GM18861 (cell line): ENCODE measurements around the gene ANKRD40.
"Not testable (repeated sequence)": the region's sequence is repeated elsewhere in the genome, so short reads cannot be mapped to it uniquely, and the experiment has no call there.

ENCODE experiments used
- ATAC-seq: cut with Tn5 transposase; IDR thresholded peaks from one replicate; pipeline ENCODE4 v1.9.1; 2021; ENCODE audit not compliant: unreplicated experiment

Gene ANKRD40

GRCh38 chr17:50686494-50687199, 21.1 kb downstream of the ANKRD40 start:
- ATAC-seq: no peak

GRCh38 chr17:50685691-50686493, 21.8 kb downstream of the ANKRD40 start:
- ATAC-seq: no peak

- ATAC-seq: no peak
Observed at GRCh38 chr17:50685334-50685665, 22.4 kb downstream of the ANKRD40 start.

GRCh38 chr17:50684612-50685333, 22.9 kb downstream of the ANKRD40 start:
- ATAC-seq: no peak

- ATAC-seq: no peak
Observed at GRCh38 chr17:50684288-50684611, 23.5 kb downstream of the ANKRD40 start.

GRCh38 chr17:50683434-50684287, 24.1 kb downstream of the ANKRD40 start:
- no peak for ATAC-seq

- ATAC-seq: no peak
Observed at GRCh38 chr17:50682938-50683337, 24.8 kb downstream of the ANKRD40 start.

- no peak for ATAC-seq
Observed at GRCh38 chr17:50682441-50682840, 25.3 kb downstream of the ANKRD40 start.

- ATAC-seq: no peak
Observed at GRCh38 chr17:50681263-50682200, 26.2 kb downstream of the ANKRD40 start.

- ATAC-seq: not testable (repeated sequence)
Observed at GRCh38 chr17:50680543-50681262, 27.0 kb downstream of the ANKRD40 start.

- no peak for ATAC-seq
Observed at GRCh38 chr17:50680126-50680525, 27.6 kb downstream of the ANKRD40 start.

- no peak for ATAC-seq
Observed at GRCh38 chr17:50679008-50679544, 28.6 kb downstream of the ANKRD40 start.

GRCh38 chr17:50677851-50678375, 29.8 kb downstream of the ANKRD40 start:
- no peak for ATAC-seq

GRCh38 chr17:50676065-50676975, 31.4 kb downstream of the ANKRD40 start:
- ATAC-seq: no peak

- ATAC-seq: no peak
Observed at GRCh38 chr17:50675627-50676026, 32.1 kb downstream of the ANKRD40 start.

- no peak for ATAC-seq
Observed at GRCh38 chr17:50675190-50675589, 32.5 kb downstream of the ANKRD40 start.

GRCh38 chr17:50672831-50673551, 34.7 kb downstream of the ANKRD40 start:
- ATAC-seq: no peak
